GM12892 (cell line): ENCODE results near the gene GTPBP4.
A peak's percentile ranks its signal among the peaks of the same experiment; 100 is the strongest.

Source experiments
- DNase-seq: peaks from one replicate; pipeline ENCODE4 v3.0.0; 2011; ENCODE audit not compliant: insufficient read length
- FAIRE-seq: peaks from 2 replicates; lab custom pipeline; 2011; peaks lifted over from hg19 to GRCh38; lab: Jason Lieb, UNC
- POLR2A ChIP-seq: IDR thresholded peaks from 2 replicates; pipeline ENCODE4 v1.6.1; 2011; ENCODE audit warnings: low read depth, low read length, control low read depth
- POLR2AphosphoS5 ChIP-seq: IDR thresholded peaks from 2 replicates; pipeline ENCODE4 v1.6.1; 2011; ENCODE audit warnings: low read depth, low read length, control low read depth
- TAF1 ChIP-seq: IDR thresholded peaks from 2 replicates; pipeline ENCODE4 v1.6.1; 2011; ENCODE audit warnings: low read depth, mild to moderate bottlenecking, control low read depth, low read length, borderline replicate concordance

Gene GTPBP4

GRCh38 chr10:1019362-1019761, 31.1 kb downstream of the GTPBP4 start:
- TF ChIP-seq POLR2AphosphoS5: peak; percentile 80
- peak; percentile 53 for TF ChIP-seq POLR2A
- TF ChIP-seq TAF1: no peak
- DNase-seq: no peak

GRCh38 chr10:1020460-1020859, 32.2 kb downstream of the GTPBP4 start:
- no peak for DNase-seq
- FAIRE-seq: no peak
- no peak for TF ChIP-seq POLR2A
- TF ChIP-seq POLR2AphosphoS5: 0 out of 2 replicates have a peak, but pooled peaks have one; percentile 18
- TF ChIP-seq TAF1: no peak

More at GRCh38 chr10:1019362-1019761, 31.1 kb downstream of the GTPBP4 start:
- no peak for FAIRE-seq

GRCh38 chr10:1020958-1021357, 32.7 kb downstream of the GTPBP4 start:
- FAIRE-seq: no peak
- TF ChIP-seq POLR2AphosphoS5: no peak
- TF ChIP-seq TAF1: no peak
- no peak for TF ChIP-seq POLR2A
- no peak for DNase-seq

GRCh38 chr10:1022413-1022812, 34.2 kb downstream of the GTPBP4 start:
- no peak for DNase-seq
- FAIRE-seq: no peak
- TF ChIP-seq TAF1: no peak
- no peak for TF ChIP-seq POLR2AphosphoS5
- TF ChIP-seq POLR2A: no peak

GRCh38 chr10:1024103-1024502, 35.9 kb downstream of the GTPBP4 start:
- TF ChIP-seq POLR2A: no peak
- no peak for TF ChIP-seq POLR2AphosphoS5
- no peak for DNase-seq
- FAIRE-seq: no peak

GRCh38 chr10:1025683-1026082, 37.4 kb downstream of the GTPBP4 start, which contains the start of gene IDI2:
Gene IDI2, minus strand, starts transcription at chr10:1025859. Its CDS starts 1,136 bp downstream, at chr10:1024723.
- DNase-seq (no peak), FAIRE-seq (no peak)
- TF ChIP-seq POLR2AphosphoS5: no peak
- no peak for TF ChIP-seq TAF1
- TF ChIP-seq POLR2A: no peak

GRCh38 chr10:1026578-1026977, 38.3 kb downstream of the GTPBP4 start:
- TF ChIP-seq POLR2A (no peak), TAF1 (no peak), POLR2AphosphoS5 (no peak)
- DNase-seq (no peak), FAIRE-seq (no peak)

GRCh38 chr10:1029838-1030237, 41.6 kb downstream of the GTPBP4 start:
- FAIRE-seq: no peak
- TF ChIP-seq POLR2A: no peak
- TF ChIP-seq POLR2AphosphoS5: no peak
- TF ChIP-seq TAF1: no peak
- DNase-seq: no peak

- FAIRE-seq: no peak
- no peak for TF ChIP-seq TAF1
- TF ChIP-seq POLR2A: no peak
- no peak for TF ChIP-seq POLR2AphosphoS5
Measured at GRCh38 chr10:1033601-1034000, 45.4 kb downstream of the GTPBP4 start.

GRCh38 chr10:1034758-1035157, 46.5 kb downstream of the GTPBP4 start:
- FAIRE-seq (no peak), DNase-seq (no peak)

More at GRCh38 chr10:1033601-1034000, 45.4 kb downstream of the GTPBP4 start:
- DNase-seq: no peak

GRCh38 chr10:1035201-1035600, 47.0 kb downstream of the GTPBP4 start:
- no peak for FAIRE-seq
- no peak for DNase-seq
- TF ChIP-seq POLR2AphosphoS5 (no peak), TAF1 (no peak), POLR2A (no peak)

More at GRCh38 chr10:1034758-1035157, 46.5 kb downstream of the GTPBP4 start:
- TF ChIP-seq POLR2AphosphoS5 (no peak), TAF1 (no peak), POLR2A (no peak)

- 0 out of 2 replicates have a peak, but pooled peaks have one; percentile 22 for TF ChIP-seq POLR2A
- no peak for TF ChIP-seq TAF1
- 0 out of 2 replicates have a peak, but pooled peaks have one; percentile 26 for TF ChIP-seq POLR2AphosphoS5
- peak; percentile 81 for FAIRE-seq
- DNase-seq: no peak
Measured at GRCh38 chr10:1036341-1036791, 48.1 kb downstream of the GTPBP4 start.

- DNase-seq (no peak), FAIRE-seq (no peak)
- no peak for TF ChIP-seq POLR2A
- TF ChIP-seq TAF1: no peak
- no peak for TF ChIP-seq POLR2AphosphoS5
Measured at GRCh38 chr10:1037098-1037497, 48.9 kb downstream of the GTPBP4 start.
